ENCODE data around the gene CCDC116. TPM values are rescaled to one million over a fixed set of nuclear protein-coding genes. Genes with fewer than 3 reads are reported as not detected.
"Not testable (repeated sequence)": the region's sequence is repeated elsewhere in the genome, so short reads cannot be mapped to it uniquely, and the experiment has no call there.

Gene CCDC116
- polyA plus RNA-seq, 4 donors, result 0.26 to 0.46 (median 0.38) TPM

DNA sequence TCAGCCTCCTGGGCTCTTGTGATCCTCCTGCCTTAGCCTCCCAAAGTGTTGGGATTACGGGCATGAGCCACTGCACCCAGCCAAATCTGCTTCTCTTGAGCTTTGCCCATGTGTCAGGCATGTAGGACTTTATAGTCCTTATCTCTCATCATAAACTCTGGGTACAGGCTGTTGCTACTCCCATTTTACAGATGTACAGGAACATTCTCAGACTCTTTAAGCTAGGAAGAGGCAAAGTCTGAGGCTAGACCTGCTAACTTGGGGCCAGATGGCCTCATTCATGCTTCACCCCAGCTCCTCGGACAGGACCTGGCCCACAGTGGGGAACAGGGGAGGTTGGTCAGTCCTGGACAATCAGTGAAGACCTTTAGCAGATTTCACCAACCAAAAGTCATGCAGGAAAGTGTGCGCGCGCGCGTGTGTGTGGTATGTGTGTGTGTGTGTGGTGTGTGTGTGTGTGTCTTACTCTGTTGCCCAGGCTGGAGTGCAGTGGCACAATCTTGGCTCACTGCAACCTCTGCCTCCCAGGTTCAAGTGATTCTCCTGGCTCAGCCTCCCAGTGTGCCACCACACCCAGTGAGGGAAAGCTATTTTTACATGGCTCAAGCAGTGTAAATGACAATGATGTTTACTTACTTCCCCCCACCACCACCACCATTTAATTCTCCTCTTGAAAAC lies 26.5 kb upstream of the CCDC116 start:
- no peak for DNase-seq (ENCODE audit: low read depth in 4 of 4, low spot score in 3 of 4)

DNA sequence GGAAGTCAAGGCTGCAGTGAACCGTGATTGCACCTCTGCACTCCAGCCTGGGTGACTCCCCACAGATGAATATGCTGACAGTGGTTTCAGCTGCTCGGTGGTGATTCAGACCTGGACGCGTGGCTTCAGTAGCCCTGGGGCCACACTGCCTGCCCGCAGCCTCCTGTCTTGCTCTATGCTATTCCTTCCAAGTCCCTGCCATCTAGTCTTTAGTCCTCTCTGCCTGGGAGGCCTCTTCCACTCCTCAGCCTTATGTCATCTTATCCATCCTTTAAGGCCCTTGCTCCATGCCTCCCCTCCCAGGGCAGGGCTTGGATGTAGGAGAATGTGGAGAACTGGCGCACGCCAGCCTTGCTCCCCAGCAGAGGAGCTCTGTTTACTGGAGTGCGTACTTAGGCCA lies 25.8 kb upstream of the CCDC116 start:
- no peak for DNase-seq (ENCODE audit: low read depth in 4 of 4, low spot score in 3 of 4)

GRCh38 chr22:21609556-21610157 lies 22.9 kb upstream of the CCDC116 start:
- not testable (repeated sequence) for DNase-seq (ENCODE audit: low read depth in 4 of 4, low spot score in 3 of 4)

- no peak for DNase-seq (ENCODE audit: low read depth in 4 of 4, low spot score in 3 of 4)
Observed at GRCh38 chr22:21611210-21611977, 21.2 kb upstream of the CCDC116 start.

GRCh38 chr22:21612858-21613257 lies 19.7 kb upstream of the CCDC116 start:
- no peak for DNase-seq (ENCODE audit: low read depth in 4 of 4, low spot score in 3 of 4)

GRCh38 chr22:21613553-21614233 lies 18.9 kb upstream of the CCDC116 start:
- no peak for DNase-seq (ENCODE audit: low read depth in 4 of 4, low spot score in 3 of 4)

- DNase-seq (ENCODE audit: low read depth in 4 of 4, low spot score in 3 of 4), result no peak
Observed at GRCh38 chr22:21615731-21616130, 16.8 kb upstream of the CCDC116 start.

DNA sequence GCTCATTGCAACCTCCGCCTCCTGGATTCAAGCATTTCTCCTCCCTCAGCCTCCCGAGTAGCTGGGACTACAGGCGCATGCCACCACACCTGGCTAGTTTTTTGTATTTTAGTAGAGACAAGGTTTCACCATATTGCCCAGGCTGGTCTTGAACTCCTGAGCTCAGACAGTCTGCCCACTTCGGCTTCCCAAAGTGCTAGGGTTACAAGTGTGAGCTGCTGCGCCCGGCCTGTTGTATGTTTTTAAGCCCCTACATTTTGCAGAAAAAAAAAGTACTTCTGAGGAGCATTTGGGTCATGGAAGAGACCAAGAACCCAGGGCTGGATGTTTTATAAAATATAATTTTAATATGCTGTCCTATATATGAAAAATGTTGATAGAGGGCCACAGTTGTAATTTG lies 15.2 kb upstream of the CCDC116 start:
- DNase-seq (ENCODE audit: low read depth in 4 of 4, low spot score in 3 of 4), result not testable (repeated sequence)

GRCh38 chr22:21621025-21621424 lies 11.5 kb upstream of the CCDC116 start:
- no peak for DNase-seq (ENCODE audit: low read depth in 4 of 4, low spot score in 3 of 4)

DNA sequence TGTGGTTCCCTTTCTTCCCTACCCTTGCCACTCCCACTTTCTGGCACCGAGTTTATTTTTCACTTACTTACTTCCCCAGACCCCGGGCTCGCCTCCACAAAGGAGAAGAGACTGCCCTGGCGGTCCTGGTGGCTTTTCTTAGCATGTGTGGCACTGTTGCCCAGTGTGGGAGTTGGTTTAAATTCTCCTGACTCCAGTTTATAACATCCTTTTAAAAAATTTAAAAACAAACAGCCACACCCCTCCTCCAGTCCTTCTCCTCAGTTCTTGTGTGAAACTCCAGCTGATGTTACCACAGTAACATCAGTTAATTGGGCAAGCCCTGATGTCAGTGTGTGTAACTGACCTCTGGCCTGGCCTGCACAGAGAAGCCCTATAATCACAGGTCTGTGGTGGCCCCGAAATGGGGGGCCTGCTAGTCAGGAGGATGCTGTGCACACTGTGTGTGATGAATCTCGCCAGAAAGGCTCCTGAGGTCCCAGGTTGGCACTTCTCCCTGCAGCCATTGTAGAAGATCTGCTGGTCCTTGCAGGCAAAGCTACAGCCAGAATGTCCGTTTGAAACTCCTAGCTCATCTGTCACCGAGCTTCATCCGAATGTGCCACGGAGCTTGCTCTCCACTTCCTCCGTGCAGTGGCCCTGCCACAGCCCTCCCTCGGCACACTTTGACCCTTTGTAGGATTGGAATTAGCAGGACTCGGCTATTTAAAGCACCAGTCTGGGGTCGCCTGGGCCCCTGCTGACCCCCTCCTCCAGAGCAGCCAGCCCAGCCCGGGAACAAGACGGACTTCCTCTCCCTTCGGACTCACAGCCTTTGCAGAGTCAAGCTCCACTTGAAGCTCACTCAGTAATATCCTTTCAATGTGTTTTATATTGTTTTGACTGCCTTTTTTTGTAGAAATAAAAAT lies 10.3 kb upstream of the CCDC116 start:
- no peak for DNase-seq (ENCODE audit: low read depth in 4 of 4, low spot score in 3 of 4)

GRCh38 chr22:21622919-21623647 lies 9.5 kb upstream of the CCDC116 start:
- DNase-seq (ENCODE audit: low read depth in 4 of 4, low spot score in 3 of 4), result no peak

DNA sequence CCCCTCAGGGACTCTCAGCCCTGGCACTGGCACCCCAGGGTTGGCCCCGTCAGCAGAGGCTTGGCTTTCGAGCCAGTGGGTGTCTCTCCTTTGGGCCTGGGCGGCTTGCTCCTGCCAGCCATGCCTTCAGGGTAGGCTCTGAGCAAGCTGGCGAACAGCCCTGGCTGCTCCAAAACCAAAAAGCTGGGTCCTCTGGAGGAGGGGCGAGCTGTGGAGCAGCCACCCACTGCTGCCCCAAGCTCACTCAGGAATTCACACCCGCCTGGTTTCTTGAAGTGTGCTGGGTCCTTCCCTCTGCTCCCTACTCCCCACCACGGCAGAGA lies 9.0 kb upstream of the CCDC116 start:
- DNase-seq (ENCODE audit: low read depth in 4 of 4, low spot score in 3 of 4), result no peak

- DNase-seq (ENCODE audit: low read depth in 4 of 4, low spot score in 3 of 4), result no peak
Observed at GRCh38 chr22:21624120-21624879, 8.3 kb upstream of the CCDC116 start.

- DNase-seq (ENCODE audit: low read depth in 4 of 4, low spot score in 3 of 4), result no peak
Observed at GRCh38 chr22:21624880-21625791, 7.4 kb upstream of the CCDC116 start.

GRCh38 chr22:21626073-21626734 lies 6.4 kb upstream of the CCDC116 start:
- no peak for DNase-seq (ENCODE audit: low read depth in 4 of 4, low spot score in 3 of 4)

- DNase-seq (ENCODE audit: low read depth in 4 of 4, low spot score in 3 of 4), result no peak
Observed at GRCh38 chr22:21626735-21627469, 5.7 kb upstream of the CCDC116 start.

All from left renal pelvis (tissue), 4 donors.